CD4-positive, alpha-beta T cell treated with Interleukin-10 for 1 hour (primary cell): ENCODE results near the gene NRCAM.
"Not testable (repeated sequence)": the region's sequence is repeated elsewhere in the genome, so short reads cannot be mapped to it uniquely, and the experiment has no call there.

Source experiments
- DNase-seq: peaks from one replicate; pipeline ENCODE4 v3.0.0-alpha.2; 2020

NRCAM gene

DNA sequence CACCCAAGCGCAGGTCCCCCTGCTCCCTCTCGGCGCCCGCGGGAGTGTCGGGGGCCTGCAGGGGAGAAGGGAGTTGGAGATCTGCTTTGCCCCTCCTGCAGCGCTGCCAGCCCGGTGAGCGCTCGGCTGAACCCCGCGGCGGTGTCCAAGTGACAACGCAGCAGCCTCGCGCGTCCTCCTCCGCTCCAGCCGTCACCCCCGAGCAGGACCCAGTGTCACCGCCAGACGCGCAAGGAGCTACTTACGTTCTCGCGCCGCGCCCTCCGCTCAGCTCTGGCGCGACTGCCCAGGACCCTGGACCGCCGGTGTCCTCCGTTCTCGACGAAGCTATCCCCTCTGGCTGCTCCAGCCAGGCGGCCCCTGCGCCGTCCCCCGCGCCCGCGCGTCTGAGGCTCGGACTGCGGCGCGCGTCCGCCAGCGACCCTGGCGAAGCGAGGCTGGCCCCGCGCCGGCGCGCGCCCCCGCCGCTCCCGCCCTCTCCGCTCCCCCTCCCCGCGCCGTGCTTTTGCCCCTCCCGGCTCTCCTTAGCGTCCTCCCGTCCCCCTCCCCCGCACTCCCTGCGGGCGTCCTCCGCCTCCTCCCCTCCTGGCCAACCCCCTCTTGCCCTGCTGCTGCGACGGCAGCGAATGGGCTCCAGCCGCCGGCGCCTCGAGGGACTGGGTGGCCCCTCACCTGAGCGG lies at the start of gene NRCAM:
Gene NRCAM (minus strand): TSS at position 439 of the 680 bp plus-strand sequence. CDS start 216,372 bp downstream, outside the sequence.
- no peak for DNase-seq

DNA sequence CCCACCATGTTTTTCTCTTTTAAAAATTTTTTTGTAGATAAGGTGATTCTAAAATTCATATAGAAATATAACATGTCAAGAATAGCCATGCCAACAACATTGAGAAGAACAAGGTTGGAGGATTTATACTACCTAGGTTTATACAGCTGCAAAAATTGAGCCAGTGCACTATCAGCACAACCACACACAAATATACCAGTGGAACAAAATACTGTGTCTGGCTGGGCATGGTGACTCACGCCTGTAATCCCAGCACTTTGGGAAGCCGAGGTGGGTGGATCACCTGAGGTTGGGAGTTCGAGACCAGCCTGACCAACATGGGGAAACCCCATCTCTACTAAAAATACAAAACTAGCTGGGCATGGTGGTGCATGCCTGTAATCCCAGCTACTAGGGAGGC lies 48.3 kb upstream of the NRCAM start:
- not testable (repeated sequence) for DNase-seq

DNA sequence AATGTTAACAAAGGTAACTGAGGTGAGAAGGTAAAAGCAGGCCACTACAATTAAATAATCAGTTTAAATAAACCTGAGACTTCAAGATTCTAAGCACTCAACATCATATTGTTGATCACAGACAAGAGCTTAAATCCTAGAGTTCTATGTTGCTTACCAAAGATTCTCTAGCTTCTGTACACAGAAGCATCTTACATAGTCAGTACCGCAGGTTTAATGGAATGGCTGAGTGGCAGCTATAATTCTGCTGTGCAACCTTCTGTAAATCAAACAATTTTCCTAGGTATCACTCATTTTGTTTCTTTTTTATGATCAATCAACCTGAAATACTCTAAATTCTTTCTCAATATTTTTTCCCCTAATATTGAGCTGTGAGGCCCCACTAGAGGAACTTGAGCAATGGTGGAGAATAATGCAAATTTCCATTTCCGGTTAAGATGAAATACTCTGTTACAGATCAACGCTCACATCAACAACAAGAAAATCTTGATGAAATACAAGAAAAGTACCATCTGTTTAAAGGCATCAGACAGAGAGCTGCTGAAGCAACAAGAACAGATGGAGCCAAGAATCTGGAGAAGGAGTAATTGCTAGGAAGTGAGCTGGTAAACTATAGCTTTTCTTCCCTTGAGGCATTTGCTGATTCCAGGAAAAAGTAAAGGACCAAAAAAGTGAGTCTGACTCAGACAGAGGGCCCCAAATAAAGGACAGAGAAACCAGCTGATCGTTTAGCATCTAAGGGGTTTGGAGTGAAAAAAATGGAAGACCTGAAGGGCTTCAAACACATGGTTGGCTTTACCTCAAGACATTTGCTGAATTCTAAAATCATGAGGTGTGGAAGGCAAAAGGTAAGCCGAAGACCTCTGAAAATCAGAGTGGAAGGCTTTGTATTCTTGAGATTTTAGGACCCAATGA lies 47.1 kb upstream of the NRCAM start:
- no peak for DNase-seq

DNA sequence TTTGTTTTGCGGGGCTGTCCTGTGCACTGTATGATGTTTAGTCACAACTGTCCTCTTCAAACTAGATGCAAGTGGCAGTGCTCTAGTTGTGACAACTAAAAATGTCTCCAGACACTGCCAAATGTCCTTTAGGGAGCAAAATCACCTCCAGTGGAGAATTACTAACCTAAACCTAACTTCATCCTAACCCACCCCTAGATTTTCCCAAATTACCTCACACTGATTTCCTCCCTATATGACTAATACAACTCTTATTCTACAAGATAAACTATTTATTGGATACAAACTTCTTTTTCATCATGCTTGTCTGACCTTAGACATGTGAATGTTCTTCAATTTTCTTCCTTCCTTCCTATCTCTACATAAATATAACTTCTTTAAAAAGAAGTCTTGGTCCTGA lies 43.3 kb upstream of the NRCAM start:
- no peak for DNase-seq

DNA sequence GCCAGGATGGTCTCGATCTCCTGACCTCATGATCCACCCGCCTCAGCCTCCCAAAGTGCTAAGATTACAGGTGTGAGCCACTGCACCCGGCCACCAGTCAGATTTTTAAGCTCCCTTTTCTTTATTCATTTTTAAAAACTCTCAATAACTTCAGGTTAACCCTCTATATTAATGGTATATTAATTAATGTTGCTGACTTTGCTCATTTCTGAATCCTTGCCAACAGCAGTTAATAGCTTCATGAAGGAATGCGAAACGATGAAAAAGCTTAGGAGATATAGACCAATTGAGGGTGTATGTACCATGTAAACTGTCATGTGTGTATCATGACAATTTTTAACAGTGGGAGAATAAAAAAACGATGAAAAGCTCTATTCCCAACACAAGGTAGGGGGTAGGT lies 42.2 kb upstream of the NRCAM start:
- no peak for DNase-seq

DNA sequence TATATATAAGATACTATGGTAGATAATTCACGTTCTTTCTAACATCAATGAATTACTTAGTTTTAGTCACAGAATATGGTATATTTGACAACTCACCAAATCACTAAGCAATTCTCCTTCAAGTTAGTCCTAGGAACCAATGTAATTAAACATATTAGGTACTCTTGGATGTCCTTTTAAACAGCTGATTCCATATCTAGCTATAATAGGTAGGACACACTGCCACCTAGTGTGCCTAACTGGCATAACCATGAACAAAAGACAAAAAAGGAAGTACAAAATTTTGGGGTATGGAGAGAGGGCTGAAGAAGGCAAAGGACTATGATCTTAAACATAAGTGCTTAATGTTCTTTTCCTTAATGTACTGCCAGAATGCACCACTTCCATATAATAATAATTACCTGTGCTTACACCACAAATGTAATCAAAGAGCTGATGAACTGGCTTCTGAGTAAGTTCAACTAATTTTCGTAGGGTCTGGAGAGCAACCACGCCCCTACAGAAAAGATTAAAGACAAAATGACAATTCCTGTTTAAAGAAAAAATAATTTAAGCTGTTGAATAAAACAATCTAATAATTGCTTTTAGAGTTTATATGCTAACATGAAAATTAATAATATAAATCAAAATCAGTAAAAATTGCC lies 41.0 kb upstream of the NRCAM start:
- DNase-seq, result peak; percentile 63

DNA sequence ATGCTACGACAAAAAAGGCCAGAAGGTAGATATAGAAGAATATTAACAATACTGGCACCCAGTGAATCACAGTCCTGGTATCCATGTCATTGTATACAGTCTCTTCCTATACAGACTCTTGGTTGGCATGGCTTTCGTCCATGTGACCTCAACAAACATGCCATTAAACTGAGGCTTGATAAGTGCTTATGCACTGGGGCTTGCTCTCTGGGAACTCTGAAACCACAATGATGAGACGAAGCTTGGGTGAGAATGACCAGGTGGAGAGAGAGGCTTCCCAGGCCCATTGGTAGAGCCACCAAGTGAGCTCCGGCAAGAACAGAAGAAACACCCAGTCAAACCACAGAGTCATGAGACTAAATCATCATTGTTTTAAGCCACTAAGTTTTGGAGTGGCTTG lies 36.5 kb upstream of the NRCAM start:
- DNase-seq, result no peak

DNA sequence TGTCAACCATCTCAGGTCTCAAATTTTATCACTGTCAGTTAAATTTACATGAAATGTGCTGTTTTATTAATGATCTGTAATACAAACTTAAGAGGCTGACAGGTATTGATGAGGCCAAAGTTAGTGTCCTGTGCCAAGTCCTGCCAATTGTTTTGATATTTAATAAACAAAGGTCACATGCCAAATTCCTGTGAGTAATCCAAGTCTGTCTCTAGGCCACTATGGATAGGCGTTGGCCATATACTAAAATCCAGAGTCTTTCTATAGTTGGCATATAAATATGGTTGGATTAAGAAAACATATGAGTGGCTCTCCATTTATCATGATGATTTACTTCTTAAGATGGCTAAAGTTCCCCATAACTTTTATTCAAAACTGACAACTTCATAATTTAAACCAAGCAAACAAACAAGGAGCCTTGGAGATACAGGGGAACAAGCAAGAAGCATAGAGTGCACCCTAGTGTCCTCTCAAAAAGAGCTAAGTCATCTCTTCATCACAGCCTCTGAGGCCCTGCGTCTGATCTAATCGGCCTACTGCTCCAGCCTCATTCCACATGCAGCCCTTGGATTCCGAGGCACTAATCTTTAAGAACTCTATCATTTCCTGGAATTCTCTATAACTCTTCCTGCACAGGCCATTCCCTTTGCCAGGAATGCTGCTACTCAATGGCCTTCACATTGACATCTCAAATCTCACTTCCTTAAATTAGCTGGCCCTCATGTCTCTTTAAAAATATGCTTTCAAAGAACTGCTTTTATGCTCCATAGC lies 32.7 kb upstream of the NRCAM start:
- DNase-seq, result no peak

DNA sequence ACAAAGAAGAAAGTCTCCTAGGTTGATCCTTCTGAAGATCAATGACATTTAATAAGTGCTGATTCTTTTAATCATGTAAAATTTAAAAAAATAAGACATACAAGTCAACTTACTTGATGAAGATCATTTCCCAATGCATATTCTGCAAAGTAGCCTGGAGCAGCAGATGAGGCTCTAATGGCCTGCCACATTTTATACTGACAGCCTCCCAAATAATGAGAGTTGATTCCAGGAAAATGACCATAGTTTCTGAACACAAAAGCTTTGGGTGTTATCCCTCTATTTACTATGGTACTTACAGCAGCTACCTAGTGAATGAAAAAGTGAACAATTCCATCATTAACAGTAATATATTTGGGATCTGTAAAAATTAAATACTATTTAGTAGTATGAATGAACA lies 31.4 kb upstream of the NRCAM start:
- no peak for DNase-seq

DNA sequence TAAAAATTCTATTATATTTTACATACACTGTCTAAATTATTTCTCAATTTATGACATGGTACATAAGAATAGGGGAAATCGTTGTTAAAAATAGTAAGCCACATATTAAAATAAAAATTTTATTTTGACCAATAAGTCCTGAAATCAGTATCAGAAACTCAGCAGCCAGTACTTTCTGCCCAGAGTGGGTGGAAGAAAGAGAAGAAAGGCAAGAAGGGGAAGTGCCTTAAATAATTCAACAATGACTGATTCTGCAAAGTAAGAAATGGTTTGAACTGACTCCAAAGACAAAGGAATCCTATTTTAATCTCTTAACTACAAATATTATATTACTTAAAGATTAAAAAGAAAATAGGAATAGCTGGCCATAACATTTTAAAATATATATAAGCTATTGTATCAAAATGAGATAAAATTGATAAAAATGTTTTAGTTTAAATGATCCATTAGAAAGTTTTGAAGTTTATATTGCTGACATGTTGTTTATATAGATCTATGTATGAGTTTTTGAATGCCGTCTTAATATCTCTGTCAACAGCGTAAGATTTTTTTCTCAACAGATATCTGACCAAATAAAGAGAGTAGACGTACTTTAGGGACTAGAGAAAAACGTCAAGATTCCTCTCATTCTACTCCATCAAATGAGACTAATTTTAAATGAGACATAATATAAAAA lies 30.2 kb upstream of the NRCAM start:
- no peak for DNase-seq

DNA sequence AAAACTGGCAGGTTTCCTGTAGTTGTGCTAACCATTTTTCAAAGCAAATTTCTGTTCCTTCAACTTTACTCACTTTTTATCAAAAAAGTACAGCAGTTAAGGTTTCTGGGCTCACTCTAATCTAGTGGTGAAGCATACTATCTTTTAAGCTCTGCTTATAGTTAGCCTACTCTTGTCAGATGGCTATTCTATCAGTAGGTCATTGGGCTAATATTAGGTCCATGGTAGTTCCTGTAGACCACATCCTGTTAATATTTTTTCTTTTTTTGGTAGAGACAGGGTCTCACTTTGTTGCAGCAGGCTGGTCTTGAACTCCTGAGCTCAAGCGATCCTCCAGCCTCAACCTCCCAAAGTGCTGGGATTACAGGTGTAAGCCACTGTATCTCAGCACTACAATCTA lies 27.9 kb upstream of the NRCAM start:
- no peak for DNase-seq

DNA sequence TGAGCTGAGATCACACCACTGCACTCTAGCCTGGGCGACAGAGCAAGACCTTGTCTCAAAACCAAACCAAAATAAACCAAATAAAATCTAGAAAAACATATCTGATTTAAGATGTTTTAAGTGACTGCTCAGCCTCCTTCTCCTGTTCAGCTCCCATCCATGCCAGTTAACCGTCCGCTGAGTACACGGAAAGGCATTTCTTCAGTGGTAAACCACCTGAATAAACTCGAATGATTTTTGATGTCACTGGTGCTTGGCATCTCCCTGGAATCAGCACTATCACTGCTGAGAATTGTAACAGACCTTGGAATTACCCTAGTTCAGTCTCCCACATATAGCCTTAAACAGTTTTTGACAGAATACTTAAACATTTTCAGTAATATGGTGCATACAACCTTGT lies 24.1 kb upstream of the NRCAM start:
- no peak for DNase-seq

DNA sequence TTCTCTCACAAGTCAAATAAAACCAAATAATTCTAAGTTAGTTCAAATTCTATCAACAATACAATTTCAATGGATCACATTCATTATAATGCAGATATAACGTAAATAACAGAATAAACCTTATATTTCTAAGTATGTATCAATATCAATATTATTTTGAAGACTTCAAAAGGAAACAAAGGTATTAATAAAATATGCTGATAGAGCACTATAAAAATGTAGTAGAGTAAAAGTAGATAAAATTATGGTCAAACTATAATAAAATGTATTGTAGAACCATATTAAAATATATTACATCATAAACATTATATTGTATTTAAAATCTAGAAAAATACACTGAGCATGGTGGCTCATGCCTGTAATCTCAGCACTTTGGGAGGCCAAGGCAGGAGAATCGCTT lies 23.5 kb upstream of the NRCAM start:
- DNase-seq, result no peak

DNA sequence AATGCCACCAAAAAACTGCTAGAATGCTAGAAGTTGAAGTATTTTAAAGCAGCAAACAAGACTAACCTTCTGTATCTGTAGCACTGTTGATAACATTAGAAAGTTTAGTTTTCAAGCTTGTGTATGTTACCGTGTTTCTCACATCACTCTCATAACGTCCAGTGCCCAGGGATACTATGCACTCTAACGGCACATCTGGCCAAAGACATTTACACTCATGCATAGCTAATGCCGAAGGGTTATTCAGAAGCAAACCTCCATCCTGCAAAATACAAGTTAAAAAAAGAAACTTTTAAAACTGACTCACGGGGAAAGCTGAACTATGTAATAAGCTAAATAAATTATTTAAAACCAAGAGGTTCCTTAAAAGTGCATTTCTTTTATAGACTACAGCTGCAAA lies 22.9 kb upstream of the NRCAM start:
- no peak for DNase-seq

DNA sequence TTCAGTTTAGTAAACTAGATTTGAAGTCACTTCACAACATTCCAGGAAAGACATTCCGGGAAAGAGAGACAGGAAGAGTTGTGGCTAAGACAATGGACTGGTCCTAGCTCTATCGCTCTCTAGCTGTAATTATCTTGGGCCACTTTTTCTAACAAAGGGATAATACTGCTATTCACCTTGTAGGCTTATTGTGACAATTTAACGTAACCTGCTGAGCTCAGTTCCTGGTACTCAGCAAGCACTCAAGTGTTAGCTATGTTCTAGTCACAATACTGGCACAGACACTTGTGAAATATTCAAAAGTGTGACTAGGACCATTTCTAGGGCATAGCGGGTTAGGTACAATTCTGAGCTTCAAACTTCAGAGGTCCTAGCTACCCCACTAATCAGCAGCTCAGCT lies 12.0 kb upstream of the NRCAM start:
- DNase-seq, result no peak

DNA sequence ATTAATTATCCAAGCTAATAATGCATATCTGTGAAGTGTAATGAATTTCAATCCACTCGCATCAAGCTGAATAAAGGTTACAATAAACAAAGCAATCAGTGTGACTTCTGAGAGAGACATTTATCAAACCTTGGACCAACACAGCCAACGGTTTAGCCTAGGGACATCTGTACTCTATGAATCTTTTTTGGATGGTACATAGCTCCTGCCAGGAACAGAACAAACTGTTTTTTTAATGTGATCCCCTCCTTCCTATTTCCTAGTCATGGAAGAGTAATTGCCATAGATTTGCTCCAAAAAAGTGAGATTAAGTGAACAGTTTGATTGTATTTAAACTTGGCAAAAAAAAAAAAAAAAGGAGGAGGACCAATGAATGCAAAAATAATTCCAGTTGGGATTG lies 11.2 kb upstream of the NRCAM start:
- no peak for DNase-seq

DNA sequence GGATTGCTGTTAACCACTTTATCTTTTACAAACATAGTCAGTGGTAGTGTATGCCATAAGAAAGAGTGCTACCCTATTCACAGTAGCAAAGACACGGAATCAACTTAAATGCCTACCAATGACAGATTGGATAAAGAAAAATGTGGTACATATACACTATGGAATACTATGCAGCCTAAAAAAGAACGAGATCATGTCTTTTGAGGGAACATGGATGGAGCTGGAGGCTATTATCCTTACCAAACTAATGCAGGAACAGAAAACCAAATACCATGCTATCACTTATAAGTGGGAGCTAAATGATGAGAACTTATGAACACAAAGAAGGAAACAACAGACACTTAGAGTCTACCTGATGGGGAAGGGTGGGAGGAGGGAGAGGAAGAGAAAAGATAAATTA lies 10.1 kb upstream of the NRCAM start:
- not testable (repeated sequence) for DNase-seq

DNA sequence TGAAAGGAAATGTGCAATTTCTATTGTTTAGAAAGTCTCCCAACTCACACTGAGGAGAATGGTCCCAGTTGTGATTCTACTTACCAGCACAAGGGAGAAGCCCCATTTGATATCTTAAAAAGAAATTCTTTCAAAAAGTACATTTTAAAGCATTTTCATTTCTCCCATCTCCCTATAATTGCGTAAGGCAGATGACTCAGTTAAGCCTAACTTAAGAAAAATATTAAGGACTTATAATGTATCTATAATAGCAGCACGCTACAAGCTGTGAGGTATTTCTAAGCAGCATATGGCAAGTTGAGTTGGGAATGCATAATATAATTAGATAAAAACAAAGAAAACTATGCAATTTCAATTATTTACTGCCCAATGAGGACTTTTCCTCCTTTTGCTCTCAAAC lies 8.5 kb upstream of the NRCAM start:
- no peak for DNase-seq

DNA sequence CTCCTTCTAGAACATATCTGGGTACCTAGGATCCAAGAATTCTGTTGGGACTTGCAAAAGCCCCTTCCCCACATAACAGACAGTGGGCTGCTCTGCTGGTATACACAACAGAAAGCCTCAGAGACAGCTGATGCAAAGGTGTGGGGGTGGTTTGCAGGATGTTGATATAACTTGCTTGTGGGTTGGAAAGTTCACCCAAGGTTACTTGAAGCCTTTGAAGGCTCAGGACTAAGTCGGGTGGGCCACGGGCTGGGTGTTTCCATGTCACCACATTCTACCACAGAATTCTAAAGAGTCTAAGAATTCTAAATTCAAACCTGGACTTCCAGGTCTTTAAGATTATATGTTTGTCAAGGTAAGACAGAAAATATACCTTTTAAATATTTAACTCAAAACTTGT lies 7.4 kb upstream of the NRCAM start:
- DNase-seq, result peak; percentile 19

DNA sequence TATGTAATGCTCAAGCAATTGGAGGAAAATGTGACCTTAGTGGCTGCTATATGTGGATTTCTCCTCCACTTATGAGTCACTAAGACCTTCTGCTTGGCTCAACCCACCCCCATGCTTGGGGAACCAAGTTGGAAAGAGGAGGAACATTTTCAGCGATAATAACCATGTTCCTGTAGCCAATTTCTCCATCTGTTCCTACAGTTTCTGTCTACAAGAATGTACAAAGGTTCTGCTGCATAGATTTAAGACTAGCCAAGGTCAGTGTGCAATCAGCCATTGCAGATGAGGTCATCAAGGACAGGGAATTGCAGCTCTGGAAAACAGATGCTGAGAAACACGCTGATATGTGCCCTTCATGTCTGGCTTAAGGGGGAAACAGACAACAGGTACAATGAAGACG lies 5.6 kb upstream of the NRCAM start:
- DNase-seq, result no peak

DNA sequence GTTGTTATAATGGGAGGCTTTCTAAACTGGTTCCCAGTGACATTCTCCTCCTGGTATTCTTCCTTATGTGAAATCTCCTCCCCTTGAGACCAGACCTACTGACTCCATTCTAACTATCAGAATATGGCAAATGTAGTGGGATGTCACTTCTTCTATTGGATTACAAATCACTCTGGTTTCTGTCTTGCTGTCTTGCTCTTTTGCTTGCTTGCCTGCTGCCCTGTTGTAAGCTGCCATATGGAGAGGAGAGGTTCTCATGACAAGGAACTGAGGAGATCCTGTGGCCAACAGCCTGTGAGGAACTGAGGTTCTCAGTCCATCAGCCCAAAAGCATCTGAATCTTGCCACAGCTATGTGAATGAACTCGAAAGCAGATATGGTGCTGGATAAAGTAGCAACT lies 4.7 kb upstream of the NRCAM start:
- DNase-seq, result no peak

DNA sequence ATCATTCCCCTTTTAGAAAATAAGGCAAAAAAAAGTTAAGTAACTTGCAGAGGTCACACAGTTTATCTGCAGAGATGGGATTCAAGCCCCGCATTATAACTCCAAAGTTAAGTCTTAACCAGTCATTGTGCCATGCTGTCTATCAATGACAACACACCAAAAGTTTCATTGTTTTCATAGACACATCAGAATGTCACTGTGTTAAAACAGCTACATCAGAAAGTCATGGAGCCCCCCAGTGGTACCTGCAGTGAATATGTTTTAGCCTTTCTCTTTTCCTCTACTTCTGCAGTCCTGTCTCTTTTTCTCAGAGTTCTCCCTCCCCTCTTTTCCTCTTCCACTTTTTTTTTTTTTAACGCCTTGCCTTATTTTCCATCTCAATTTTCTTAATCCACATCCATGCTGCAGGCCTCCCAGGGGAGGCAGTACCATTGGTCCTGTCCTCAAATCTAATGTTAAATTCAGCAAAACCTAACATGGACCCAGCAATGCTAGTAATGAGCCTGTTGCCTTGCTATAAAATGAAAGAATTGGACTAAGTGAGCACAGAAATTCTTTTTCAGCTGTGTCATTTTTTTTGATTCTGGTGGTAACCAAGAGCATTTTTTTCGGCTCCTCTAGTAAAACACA lies 3.8 kb upstream of the NRCAM start:
- no peak for DNase-seq
